GM21381 (cell line): ENCODE measurements around the gene AMMECR1.

ENCODE experiments used
- ATAC-seq: cut with Tn5 transposase; IDR thresholded peaks from one replicate; pipeline ENCODE4 v1.9.1; 2021; ENCODE audit warnings: mild to moderate bottlenecking, moderate library complexity; ENCODE audit not compliant: unreplicated experiment

Gene AMMECR1

DNA sequence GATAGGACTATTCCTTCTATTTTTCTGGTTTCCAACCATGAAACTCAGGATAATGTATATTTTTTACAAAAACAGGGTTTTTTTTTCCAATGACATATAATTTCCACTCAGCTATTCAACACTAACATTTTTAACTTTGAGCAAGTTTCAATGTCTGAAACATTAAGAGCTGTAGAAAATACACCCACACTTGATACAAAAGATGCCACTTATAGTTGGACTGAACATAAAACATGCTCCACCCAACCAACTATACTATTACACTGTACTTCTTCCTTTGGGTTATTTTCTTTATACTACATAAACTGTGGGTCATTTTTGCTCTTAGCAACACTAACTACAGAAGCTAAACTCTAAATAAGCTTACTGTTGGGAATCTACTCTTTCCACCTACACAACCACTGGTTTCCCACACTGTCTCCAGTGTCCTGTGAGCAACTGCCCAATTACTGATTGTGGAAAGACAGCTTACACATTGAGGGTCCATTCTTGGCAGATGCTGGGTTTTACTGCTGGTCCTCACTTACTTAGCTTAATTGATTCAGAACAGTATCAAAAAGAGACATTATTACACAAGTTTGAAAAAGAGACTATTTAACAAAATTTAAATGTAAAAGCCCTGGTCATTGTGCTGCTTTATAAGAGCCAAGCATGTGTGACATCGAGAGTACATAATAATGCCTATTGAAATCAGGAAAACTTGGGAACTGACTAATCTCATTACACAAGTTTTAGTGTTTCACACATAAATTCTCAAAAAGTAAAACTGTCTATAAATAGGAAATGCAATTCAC lies 6.3 kb downstream of the AMMECR1 start:
- no peak for ATAC-seq

- ATAC-seq, result peak; percentile 84
These were observed 7.0 kb downstream of the AMMECR1 start for GRCh38 chrX:110310896-110311295.

DNA sequence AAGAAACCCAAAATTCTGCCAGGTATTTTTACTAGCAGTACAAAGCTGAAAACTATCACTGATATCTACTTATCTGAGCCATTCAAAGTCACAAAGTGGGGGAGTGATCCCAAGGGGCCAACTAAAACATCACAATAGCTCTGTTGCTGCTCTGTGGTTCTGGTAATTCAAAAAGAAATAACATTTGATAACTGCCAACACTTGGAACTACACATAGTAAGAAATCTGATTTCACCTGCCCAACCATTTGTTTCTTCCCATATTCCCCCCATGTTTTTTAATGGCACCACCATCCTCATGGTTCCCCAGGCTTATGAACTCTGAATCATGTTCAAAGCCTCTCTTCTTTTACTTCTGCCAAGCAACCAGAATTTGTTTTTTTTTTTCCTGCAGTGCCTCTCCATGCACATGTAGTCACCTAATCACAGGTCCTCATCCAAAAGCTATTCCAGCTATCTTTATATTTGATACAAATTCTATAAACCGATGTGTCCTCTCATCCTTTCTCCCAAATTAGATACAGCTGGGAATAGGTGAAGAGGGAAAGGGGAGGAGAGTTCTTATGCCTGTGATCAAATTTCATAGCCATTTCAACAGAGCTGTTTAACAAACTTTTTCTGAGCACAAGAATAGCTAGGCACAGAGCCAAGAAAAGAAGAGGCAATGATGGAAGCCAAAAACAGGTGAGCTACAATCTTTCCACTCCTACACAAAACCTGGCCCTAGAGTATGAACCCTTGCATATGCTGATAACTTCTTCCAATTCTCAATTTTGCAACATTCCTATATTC lies 7.7 kb downstream of the AMMECR1 start:
- ATAC-seq, result no peak

DNA sequence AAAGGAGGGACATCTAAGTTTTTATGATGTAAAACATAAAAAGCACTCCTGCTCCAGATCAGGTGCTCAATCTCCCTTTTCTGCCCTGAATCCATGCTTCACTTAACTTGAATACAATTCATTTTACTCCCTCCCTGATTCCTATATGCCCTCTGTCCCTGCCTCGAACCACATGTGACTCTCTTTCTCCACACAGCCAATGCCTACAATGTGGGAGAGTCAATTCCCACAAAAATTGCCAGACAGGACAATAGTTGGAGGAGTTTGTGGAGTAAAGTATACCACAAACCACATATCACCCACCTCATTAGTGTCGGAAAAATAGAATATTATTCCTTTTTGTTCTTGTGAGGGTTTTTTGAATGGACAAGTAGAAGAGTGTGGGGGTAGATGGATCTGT lies 9.7 kb downstream of the AMMECR1 start:
- ATAC-seq, result no peak

GRCh38 chrX:110304884-110305283 lies 13.0 kb downstream of the AMMECR1 start:
- no peak for ATAC-seq

DNA sequence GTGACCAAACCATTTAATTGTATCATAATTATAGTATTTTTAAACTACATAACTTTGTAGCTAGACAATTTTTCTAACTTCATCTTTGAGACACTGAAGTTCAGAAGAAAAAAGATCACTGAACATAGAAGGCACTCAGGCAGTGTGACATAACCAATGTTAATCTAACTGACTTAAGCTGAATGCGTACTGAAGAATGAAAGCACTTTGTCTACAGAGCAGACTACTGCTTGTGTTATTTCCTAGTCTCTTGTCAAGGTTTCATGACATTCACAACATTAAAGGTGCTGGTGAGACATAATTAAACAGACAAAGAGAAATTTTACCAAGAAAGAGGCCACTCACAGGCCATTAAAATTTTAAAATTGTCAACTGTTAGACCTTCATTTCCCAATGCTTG lies 13.5 kb downstream of the AMMECR1 start:
- no peak for ATAC-seq

- no peak for ATAC-seq
These were observed 14.9 kb downstream of the AMMECR1 start for GRCh38 chrX:110302975-110303374.

GRCh38 chrX:110301194-110301593 lies 16.7 kb downstream of the AMMECR1 start:
- ATAC-seq, result no peak

DNA sequence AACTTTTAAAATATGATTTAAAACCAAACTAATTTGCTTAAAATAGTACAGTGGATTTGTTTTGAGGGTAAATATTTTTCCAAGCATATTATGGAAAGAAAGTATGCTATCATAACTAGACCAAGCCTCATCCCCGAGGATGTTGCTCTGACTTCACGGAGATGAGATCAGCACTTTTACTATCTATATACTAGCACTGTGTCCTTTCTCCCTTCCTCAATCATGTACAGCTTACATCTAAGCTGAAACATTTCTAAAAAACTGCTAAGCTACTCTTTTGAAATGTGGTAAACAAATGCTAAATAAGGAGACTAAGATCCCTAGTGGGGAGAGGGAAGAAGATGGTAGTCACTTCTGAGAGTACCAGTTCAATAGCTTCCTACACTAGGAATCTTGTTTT lies 23.8 kb downstream of the AMMECR1 start:
- ATAC-seq, result no peak

DNA sequence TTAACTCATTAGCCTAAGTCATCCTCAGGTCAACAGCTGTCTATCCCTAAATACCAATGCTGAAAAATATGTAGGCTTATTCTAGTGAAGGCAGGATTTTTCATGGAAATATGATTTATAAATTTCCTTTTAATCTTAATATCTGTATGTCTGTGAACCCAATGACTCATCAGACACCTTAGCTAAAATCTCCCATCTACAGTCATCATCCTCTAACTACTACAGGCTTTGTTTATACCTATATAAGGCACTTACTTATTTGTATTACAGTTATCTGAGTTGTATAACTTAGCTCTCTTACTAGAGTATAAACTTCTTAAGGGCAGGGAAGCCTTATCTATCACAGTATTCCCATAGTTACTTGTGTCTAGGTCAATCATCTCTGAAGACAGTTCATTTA lies 24.2 kb downstream of the AMMECR1 start:
- ATAC-seq, result no peak

- no peak for ATAC-seq
These were observed 30.3 kb downstream of the AMMECR1 start for GRCh38 chrX:110287605-110288004.

- no peak for ATAC-seq
These were observed 31.8 kb downstream of the AMMECR1 start for GRCh38 chrX:110286106-110286505.

DNA sequence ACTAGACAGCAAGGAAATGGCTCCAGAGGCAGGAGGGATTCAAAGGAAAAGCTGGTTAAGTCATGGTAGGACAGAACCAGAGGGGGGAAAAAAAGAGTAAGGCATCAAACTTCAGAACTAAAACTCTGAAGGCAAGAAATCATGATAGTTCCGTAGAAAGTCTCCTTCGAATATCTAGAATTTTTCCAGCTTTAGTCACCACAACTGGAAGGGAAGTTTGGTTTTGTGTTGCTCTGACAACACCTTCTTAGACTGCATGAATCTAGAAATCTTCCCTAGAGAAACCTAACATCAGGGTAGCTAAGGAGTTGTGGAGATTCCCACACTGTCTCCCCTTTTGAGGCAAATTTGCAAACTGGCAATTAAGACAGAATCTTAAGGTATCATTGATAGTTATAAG lies 33.7 kb downstream of the AMMECR1 start:
- ATAC-seq, result no peak

DNA sequence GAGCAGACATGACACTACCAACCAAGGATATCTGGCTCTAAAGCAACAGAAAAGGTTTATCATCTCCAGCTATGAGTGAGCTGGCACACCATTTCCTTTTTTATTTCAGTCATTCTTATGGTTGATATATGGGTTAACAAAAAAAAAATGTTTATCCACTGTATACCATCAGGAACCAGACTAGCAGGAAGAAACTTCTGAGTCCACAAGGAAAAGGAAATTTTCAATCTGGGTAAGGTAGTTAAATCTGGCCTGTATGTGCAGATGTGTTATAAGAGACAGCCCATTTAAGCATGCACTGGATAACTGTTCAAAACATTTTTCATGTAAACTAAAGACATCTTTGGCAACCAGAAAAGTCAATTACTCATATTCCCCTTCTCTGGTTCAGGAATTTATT lies 35.0 kb downstream of the AMMECR1 start:
- no peak for ATAC-seq

DNA sequence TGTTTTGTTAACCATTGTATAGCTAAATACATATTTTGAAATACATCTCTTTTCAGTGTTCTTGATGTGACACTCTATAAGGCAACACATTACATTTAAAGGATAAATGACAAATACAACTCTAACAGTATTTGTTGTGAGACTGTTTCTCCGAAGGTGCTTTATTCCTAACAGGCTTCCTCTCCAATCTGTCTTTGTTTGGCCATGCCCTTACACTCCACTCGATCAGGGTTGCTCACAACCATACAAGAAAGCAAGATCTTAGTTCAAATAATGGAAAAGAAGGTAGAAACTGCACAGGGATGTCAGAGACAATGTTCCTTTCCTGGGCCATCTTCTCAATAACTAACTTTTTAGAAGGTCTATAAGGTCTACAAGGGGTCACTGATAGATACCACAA lies 36.5 kb downstream of the AMMECR1 start:
- no peak for ATAC-seq

- ATAC-seq, result no peak
These were observed 36.9 kb downstream of the AMMECR1 start for GRCh38 chrX:110280954-110281353.

DNA sequence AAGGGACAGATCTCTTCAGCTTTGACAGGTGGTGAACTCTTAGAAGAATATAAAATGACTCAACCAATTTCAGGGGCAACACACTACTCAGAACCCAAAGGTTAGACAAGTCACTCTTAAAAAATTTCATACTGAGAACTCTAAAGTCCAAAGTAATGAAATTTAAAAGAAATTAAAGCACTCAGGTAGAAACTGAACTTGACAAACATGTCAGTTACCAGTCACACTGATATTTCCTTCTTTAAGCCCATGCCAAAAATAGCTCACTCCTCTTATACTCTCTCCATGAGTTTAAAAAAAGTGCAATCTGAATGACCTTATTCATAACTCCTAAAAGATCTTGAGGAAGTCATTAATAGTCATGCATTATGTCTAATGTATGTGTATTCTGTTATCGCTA lies 40.3 kb downstream of the AMMECR1 start:
- ATAC-seq, result no peak

DNA sequence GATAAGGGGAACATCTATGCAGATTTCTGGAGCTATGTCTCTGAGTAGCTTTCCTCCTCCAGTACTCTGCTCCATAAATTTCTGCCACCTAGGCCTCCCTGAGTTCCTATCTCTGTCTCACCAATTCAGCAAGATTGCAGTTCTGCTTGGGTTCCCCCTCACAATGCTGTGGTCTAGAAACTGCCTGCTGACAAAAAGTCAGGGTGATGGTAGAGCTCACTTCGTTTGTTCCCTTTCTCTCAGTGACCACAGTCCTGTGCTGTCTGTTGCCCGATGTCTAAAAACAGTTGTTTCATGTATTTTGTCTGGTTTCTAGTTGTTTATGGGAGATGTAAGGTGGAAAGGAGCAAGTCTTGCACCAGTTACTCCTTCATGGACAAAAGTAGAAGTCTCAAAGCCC lies 41.1 kb downstream of the AMMECR1 start:
- peak; percentile 95 for ATAC-seq

DNA sequence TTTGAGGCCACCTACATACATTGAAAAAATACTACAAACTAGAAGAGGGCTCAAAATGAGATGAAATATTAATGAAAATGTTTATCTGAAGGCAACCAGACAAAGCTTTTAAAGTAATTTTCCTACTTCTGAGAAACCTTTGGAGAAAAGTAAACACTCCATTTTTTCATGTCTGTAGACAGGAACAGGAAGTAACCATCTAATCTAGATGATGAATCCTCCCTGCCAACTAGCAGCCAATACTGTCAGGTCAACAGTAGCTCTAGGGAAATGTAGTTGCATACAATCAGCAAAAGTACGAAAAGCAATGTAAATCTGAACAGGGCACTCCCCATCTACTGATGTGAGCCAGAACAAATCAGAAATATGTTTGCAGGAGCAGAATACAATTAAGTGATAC lies 49.0 kb downstream of the AMMECR1 start:
- no peak for ATAC-seq

GRCh38 chrX:110268395-110268794 lies 49.5 kb downstream of the AMMECR1 start:
- ATAC-seq, result no peak

DNA sequence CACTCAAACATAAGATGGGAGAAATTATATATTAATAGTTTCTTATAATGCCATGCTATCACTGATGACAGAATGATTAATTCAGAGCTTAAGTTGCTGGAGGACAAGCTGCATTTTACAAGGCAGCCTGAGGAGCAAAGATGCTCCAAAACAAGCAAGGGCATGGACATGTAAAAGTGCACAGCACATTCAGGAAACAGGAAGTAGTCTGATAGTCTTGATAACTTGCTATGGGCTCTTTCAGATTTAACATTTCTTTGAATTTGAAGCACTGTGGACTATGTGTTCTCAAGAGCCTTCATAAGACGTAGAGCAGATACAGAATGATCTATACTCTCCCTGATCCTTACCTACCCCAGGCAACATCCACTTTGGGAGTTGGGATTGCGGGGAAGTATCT lies 50.0 kb downstream of the AMMECR1 start:
- no peak for ATAC-seq

DNA sequence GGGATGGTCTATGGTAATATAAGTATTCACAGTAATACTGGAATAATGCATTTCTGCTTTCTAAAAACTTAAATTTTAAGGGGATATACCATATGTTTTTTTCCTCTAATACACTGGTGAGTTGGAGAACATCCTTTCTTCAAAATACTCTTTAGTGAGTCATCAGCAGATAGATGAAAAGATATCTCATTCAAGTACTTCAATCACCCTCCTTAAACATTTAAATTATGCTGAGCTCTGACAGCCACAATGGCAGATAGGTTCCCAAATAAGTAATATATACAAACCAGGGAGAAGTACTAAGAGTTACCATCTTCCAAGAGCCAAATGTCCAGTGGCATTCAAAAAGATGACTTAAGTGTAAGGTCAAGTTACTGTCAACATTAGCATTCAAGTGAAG lies 52.2 kb downstream of the AMMECR1 start:
- no peak for ATAC-seq
